ENCODE results near the gene FAXDC2. TPM values are rescaled to one million over a fixed set of nuclear protein-coding genes. Genes with fewer than 3 reads are reported as not detected.

The FAXDC2 gene
- total RNA-seq, 4 donors from 2014 or later: 1.6 to 30.1 (median 7.3) TPM

GRCh38 chr5:154817815-154818214, 32.6 kb downstream of the FAXDC2 start:
- peaks cover 13 to 100% (median 33%) of the 10 kb centered on the region in 3 donors for H3K36me3 ChIP-seq
- no peaks in the 10 kb centered on the region for H3K9me3 ChIP-seq
- intact Hi-C loops (cut with DNase I): loop anchor here (10.0 kb wide), 1 partner anchor 63 kb away; the partner anchor contains the start of gene LARP1
- DNase-seq: no peak
- peak overlapping the region in 1 of 4 donors; percentile 5 for H3K27ac ChIP-seq
- H3K4me3 ChIP-seq: no peak overlapping the region
- H3K27me3 ChIP-seq: no peaks in the 10 kb centered on the region
- no peak for TF ChIP-seq POLR2A (IDR thresholded peaks at IDR 0.05)
- TF ChIP-seq, protein P1, sequence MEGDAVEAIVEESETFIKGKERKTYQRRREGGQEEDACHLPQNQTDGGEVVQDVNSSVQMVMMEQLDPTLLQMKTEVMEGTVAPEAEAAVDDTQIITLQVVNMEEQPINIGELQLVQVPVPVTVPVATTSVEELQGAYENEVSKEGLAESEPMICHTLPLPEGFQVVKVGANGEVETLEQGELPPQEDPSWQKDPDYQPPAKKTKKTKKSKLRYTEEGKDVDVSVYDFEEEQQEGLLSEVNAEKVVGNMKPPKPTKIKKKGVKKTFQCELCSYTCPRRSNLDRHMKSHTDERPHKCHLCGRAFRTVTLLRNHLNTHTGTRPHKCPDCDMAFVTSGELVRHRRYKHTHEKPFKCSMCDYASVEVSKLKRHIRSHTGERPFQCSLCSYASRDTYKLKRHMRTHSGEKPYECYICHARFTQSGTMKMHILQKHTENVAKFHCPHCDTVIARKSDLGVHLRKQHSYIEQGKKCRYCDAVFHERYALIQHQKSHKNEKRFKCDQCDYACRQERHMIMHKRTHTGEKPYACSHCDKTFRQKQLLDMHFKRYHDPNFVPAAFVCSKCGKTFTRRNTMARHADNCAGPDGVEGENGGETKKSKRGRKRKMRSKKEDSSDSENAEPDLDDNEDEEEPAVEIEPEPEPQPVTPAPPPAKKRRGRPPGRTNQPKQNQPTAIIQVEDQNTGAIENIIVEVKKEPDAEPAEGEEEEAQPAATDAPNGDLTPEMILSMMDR (IDR thresholded peaks at IDR 0.05): no peak
- H3K4me1 ChIP-seq: peaks cover 0 to 2% (median 0%) of the 10 kb centered on the region in 3 donors
- 85 to 90% methylated on average over 5 to 6 of the region's 6 CpGs for WGBS, 2 donors

DNA sequence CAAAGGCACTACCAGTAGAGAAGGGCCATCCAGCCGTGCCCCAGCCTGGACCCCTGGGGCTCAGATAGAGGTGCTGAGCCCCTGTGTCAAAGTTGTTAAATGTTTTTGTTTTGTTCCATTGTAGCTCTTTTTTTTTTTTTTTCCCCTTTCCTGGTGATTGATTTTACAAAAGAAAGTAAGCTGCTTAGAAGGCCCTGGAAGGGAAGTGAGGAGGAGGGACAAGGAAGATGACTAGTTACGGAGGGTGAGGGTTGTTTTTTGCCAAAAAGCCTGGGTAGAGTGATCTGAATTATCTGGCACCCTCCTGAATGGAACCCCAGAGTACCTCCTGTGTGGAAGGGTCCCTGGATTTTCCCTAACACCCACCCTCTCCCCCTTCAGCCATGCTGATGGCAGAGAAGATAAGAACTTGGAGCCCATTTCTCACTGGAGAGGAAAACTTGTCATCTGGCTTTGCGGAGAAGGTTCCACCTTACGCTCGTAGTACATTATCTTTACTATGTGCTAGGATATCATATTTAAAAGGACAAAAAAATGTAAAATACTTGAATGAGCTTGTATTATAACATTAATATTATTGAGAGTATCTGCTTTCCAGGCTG, 33.4 kb downstream of the FAXDC2 start:
- intact Hi-C loops (cut with DNase I): loop anchor here (10.0 kb wide), 1 partner anchor 62 kb away; the partner anchor contains the start of gene LARP1
- Histone ChIP-seq H3K4me1 (no peaks in the 10 kb centered on the region), H3K36me3 (peaks cover 13 to 100% (median 33%) of the 10 kb centered on the region in 3 donors), H3K4me3 (no peak overlapping the region), H3K27me3 (no peaks in the 10 kb centered on the region), H3K9me3 (no peaks in the 10 kb centered on the region), H3K27ac (peak overlapping the region in 1 of 4 donors; percentile 21)
- TF ChIP-seq, protein P1 (IDR thresholded peaks at IDR 0.05): no peak
- TF ChIP-seq POLR2A (IDR thresholded peaks at IDR 0.05): no peak
- 79 to 94% methylated on average over 5 of the region's 5 CpGs for WGBS, 2 donors
- no peak for DNase-seq

DNA sequence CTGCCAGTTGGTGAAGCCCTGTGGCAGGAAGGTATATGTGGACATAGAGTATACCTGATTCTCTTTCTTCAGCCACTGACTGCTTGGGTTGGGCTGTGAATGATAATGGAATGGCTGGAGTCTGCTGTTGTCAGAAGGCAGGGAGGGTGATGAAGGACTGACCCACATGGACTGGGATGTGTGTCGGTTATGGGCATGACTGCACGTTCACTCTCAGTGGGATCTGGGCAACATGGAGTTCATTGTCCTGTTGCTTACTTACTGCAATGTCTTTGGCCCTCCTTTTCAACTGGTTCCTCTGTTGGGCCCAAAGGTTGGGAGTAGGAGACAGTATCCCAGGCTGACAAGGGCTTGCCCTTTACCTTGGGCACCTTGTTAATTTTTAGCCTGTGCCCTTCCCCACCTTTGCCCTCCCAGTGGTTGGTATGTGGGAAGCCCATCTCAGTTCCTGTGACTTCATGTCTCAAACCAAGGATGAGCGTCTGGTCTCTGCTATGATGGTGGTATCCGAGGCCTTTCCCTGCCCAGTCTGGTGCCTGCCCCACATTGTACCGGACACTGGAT, 34.6 kb downstream of the FAXDC2 start:
- WGBS, 2 donors: 80 to 87% methylated on average over 4 to 5 of the region's 5 CpGs
- TF ChIP-seq POLR2A (IDR thresholded peaks at IDR 0.05): no peak
- TF ChIP-seq, protein P1 (IDR thresholded peaks at IDR 0.05): no peak
- Histone ChIP-seq H3K4me1 (no peaks in the 10 kb centered on the region), H3K27me3 (no peaks in the 10 kb centered on the region), H3K4me3 (no peak overlapping the region), H3K27ac (no peak overlapping the region), H3K9me3 (no peaks in the 10 kb centered on the region), H3K36me3 (peaks cover 17 to 100% (median 43%) of the 10 kb centered on the region in 3 donors)
- DNase-seq: no peak
- intact Hi-C loops (cut with DNase I): loop anchor here (10.0 kb wide), 1 partner anchor 61 kb away; the partner anchor contains the start of gene LARP1

- Histone ChIP-seq H3K4me1 (no peaks in the 10 kb centered on the region), H3K27ac (no peak overlapping the region), H3K9me3 (no peaks in the 10 kb centered on the region), H3K4me3 (no peak overlapping the region), H3K27me3 (no peaks in the 10 kb centered on the region), H3K36me3 (peaks cover 17 to 100% (median 42%) of the 10 kb centered on the region in 3 donors)
- intact Hi-C loops (cut with DNase I): loop anchor here (10.0 kb wide), 1 partner anchor 60 kb away; the partner anchor contains the start of gene LARP1
- no peak for DNase-seq
- WGBS, 2 donors: 87 to 93% methylated on average over 6 to 11 of the region's 11 CpGs
- TF ChIP-seq, protein P1 (IDR thresholded peaks at IDR 0.05): no peak
- no peak for TF ChIP-seq POLR2A (IDR thresholded peaks at IDR 0.05)
Measured at GRCh38 chr5:154815025-154815424, 35.4 kb downstream of the FAXDC2 start.

DNA sequence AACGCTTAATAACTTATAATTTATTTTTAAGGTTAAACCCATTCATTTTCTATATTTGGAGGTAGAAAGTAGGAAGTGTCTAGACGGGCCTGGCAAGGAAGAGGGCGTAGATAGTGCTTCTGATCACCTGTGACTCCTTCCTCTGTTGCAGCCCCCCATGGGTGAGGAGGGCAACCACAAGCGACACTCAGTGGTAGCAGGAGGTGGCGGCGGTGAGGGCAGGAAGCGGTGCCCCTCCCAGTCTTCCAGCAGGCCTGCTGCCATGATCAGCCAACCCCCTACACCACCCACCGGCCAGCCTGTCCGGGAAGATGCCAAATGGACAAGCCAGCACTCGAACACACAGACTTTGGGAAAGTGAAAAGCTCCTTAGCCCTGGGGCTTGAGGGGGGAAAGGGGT, 36.7 kb downstream of the FAXDC2 start:
- Histone ChIP-seq H3K36me3 (peaks cover 17 to 100% (median 41%) of the 10 kb centered on the region in 3 donors), H3K27me3 (no peaks in the 10 kb centered on the region), H3K27ac (no peak overlapping the region), H3K4me1 (no peaks in the 10 kb centered on the region), H3K4me3 (no peak overlapping the region), H3K9me3 (no peaks in the 10 kb centered on the region)
- DNase-seq: no peak
- TF ChIP-seq, protein P1 (IDR thresholded peaks at IDR 0.05): no peak
- TF ChIP-seq POLR2A (IDR thresholded peaks at IDR 0.05): no peak
- 47 to 51% methylated on average over 9 to 10 of the region's 10 CpGs for WGBS, 2 donors
- intact Hi-C loops (cut with DNase I): loop anchor here (5.0 to 10.0 kb wide), 2 partner anchors 59 to 161 kb away; partner anchors contain the start of gene LARP1
